ENCODE measurements around the gene DDO.
A peak's percentile ranks its signal among the peaks of the same experiment; 100 is the strongest.
"Not testable (repeated sequence)": the region's sequence is repeated elsewhere in the genome, so short reads cannot be mapped to it uniquely, and the experiment has no call there.

Gene DDO, protein sequence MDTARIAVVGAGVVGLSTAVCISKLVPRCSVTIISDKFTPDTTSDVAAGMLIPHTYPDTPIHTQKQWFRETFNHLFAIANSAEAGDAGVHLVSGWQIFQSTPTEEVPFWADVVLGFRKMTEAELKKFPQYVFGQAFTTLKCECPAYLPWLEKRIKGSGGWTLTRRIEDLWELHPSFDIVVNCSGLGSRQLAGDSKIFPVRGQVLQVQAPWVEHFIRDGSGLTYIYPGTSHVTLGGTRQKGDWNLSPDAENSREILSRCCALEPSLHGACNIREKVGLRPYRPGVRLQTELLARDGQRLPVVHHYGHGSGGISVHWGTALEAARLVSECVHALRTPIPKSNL

DNA sequence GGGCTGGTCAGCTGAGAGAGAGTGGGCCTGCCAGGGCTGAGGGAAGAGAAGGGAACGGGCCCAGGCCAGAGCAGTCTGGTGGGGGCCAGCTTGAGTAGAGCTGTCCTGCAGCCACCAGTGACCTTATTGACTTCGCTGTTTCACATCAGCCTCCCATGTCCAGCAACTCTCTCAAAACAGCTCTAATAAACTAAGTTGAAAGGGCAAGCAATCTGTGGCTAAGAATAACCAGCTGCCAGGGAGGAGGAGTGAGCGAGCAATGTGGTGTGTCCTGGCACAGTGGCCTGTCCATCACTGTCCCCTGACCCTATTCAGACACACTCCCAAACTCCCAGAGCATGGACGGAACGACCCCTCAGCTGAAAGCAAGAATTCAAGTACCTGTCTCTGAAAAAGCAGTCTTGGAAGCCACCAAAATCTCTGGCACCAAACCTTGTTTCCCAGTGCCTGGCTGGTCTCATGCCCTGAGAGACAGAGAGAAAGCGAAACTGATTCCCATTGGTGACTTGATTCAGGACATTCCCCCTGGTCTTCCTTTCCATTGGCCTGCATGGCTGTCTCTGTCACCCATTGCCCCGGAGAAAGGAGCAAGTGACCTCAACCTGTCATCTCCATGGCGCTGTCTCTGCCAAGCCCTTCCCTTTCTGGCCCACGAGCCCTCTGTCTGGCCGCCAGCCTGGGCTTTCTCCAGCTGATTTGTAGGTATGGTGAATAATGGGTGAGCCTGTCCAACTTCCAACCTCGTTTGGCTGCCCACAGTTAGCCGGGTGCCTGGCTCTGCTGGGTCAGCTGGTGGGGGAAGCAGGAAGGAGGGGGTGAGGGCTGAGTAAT is at the start of gene DDO:
Gene DDO (minus strand): TSS at position 490 of the 831 bp plus-strand sequence. CDS start 2,113 bp downstream, outside the sequence.
- TF ChIP-seq, protein P1, sequence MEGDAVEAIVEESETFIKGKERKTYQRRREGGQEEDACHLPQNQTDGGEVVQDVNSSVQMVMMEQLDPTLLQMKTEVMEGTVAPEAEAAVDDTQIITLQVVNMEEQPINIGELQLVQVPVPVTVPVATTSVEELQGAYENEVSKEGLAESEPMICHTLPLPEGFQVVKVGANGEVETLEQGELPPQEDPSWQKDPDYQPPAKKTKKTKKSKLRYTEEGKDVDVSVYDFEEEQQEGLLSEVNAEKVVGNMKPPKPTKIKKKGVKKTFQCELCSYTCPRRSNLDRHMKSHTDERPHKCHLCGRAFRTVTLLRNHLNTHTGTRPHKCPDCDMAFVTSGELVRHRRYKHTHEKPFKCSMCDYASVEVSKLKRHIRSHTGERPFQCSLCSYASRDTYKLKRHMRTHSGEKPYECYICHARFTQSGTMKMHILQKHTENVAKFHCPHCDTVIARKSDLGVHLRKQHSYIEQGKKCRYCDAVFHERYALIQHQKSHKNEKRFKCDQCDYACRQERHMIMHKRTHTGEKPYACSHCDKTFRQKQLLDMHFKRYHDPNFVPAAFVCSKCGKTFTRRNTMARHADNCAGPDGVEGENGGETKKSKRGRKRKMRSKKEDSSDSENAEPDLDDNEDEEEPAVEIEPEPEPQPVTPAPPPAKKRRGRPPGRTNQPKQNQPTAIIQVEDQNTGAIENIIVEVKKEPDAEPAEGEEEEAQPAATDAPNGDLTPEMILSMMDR (IDR thresholded peaks at IDR 0.05), result no peak
- Mint-ChIP-seq H3K27me3 (ENCODE audit: low read depth, poor library complexity) (peaks cover 6% of the 10 kb centered on the region), H3K36me3 (ENCODE audit: low read depth) (no peaks in the 10 kb centered on the region), H3K4me3 (no peak within 1 kb of the TSS), H3K9me3 (peaks cover 3% of the 10 kb centered on the region), H3K27ac (peak within 1 kb of the TSS; percentile 39), H3K4me1 (no peaks in the 10 kb centered on the region)
- DNase-seq, result no peak

DNA sequence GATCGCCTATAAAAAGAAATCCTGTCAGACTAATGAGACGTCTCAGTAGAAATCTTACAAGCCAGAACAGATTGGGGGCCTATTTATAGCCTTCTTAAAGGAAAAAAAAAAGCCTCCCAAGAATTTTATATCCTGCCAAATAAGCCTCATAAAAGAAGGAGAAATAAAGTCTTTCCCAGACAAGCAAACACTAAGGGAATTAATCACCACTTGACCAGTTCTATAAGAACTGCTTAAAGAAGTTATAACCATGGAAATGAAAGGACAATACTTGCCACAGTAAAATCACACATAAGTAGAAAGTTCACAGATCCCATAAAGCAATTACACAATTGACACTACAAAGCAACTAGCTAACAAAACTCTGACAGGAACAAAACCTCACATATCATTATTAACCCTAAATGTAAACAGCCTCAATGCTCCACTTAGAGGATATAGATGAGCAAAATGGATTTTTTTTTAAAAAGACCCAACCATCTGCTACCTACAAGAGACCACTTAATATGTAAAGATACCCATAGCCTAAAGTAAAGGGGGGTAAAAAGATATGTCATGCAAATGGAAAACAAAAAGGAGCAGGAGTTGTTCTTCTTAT is 47.6 kb upstream of the DDO start:
- no peak for DNase-seq
- Mint-ChIP-seq H3K4me1 (no peaks in the 10 kb centered on the region), H3K27ac (no peak overlapping the region), H3K36me3 (ENCODE audit: low read depth) (peaks cover 3% of the 10 kb centered on the region), H3K4me3 (no peak overlapping the region), H3K9me3 (peaks cover 65% of the 10 kb centered on the region), H3K27me3 (ENCODE audit: low read depth, poor library complexity) (peaks cover 19% of the 10 kb centered on the region)
- TF ChIP-seq, protein P1 (IDR thresholded peaks at IDR 0.05), result no peak

DNA sequence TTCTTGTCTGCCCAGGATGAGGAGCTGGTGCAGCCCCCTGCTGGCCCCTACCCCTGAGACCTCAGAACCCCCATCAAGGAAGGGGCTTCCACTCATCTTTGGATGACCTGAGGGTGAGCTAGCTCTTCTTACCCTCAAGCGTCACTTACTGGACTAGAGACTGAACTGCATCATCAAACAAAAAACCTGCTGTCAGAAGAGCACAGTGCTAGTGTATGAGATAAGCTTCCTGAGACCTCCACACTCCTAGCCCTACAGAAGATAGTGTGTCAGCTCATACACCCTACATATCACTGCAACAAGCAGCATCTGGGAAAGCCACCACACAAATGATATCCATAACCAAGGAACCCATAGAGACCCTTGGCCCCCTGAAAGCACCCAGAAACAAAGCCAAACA is 46.0 kb upstream of the DDO start:
- Mint-ChIP-seq H3K27me3 (ENCODE audit: low read depth, poor library complexity) (peaks cover 19% of the 10 kb centered on the region), H3K4me3 (no peak overlapping the region), H3K9me3 (peaks cover 69% of the 10 kb centered on the region), H3K4me1 (no peaks in the 10 kb centered on the region), H3K36me3 (ENCODE audit: low read depth) (peaks cover 3% of the 10 kb centered on the region), H3K27ac (no peak overlapping the region)
- TF ChIP-seq, protein P1 (IDR thresholded peaks at IDR 0.05), result no peak
- no peak for DNase-seq

DNA sequence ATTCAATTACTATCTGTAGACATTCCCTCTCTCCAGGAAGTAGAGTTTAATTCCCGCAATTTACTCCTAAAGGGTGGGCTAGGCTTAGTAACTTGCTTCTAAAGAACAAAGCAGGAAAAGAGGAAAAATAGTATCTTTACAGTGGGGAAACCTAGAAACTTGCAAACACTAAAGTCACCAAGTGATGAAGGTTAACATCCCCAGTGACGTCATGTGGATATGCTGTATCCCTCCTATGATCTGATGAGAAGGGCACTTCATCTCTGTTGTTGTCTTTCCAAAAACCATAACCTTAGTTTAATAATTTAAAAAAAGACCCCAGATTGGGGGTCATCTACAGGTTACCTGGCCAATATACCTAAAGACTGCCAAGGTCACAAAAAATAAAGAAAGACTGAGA is 43.8 kb upstream of the DDO start:
- Mint-ChIP-seq H3K36me3 (ENCODE audit: low read depth) (peaks cover 3% of the 10 kb centered on the region), H3K4me1 (peaks cover under 1% of the 10 kb centered on the region), H3K4me3 (no peak overlapping the region), H3K27ac (no peak overlapping the region), H3K9me3 (peaks cover 49% of the 10 kb centered on the region), H3K27me3 (ENCODE audit: low read depth, poor library complexity) (peaks cover 6% of the 10 kb centered on the region)
- TF ChIP-seq, protein P1 (IDR thresholded peaks at IDR 0.05), result no peak
- DNase-seq, result no peak

DNA sequence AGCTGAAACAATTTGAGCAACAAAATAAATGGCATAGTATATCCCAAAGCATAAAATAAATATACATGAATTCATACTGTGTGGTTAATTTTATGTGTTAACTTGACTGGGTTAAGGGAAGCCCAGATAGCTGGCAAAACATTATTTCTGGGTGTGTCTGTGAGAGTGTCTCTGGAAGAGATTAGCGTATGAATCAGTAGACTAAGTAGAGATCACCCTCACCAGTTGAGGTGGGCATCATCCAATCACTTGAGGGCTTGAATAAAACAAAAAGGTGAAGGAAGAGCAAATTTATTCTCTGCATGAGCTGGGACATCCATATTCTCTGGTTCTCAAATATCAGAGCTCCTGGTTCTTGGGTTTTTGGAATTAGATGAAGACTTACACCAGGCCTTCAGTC is 43.1 kb upstream of the DDO start:
- Mint-ChIP-seq H3K4me1 (peaks cover 4% of the 10 kb centered on the region), H3K9me3 (peaks cover 42% of the 10 kb centered on the region), H3K27me3 (ENCODE audit: low read depth, poor library complexity) (peaks cover 6% of the 10 kb centered on the region), H3K4me3 (no peak overlapping the region), H3K36me3 (ENCODE audit: low read depth) (no peaks in the 10 kb centered on the region), H3K27ac (no peak overlapping the region)
- no peak for DNase-seq
- TF ChIP-seq, protein P1 (IDR thresholded peaks at IDR 0.05), result no peak

DNA sequence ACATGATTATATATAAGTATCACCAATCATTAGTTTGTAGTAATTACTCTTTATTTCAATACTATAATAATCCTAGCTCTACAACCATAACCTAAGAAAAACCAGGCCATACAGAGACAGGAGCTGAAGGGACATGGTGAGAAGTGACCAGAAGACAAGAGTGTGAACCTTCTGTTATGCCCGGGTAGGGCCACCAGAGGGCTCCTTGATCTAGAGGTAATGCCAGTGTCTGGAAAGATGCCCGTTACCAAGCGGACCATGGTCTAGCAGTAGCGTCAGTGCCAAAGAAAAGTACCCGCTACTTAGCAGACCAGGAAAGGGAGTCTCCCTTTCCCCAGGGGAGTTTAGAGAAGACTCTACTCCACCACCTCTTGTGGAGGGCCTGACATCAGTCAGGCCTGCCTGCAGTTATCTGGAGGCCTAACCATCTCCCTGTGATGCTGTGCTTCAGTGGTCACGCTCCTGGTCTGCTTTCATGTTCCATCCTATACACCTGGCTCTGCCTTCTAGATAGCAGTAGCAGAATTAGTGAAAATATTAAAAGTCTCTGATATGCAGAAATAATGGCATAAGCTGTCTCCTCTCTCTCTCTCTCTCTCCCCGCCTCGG is 42.3 kb upstream of the DDO start:
- peak; percentile 11 for DNase-seq
- H3K9me3 Mint-ChIP-seq, result peaks cover 34% of the 10 kb centered on the region
- H3K27ac Mint-ChIP-seq; H3K4me1 Mint-ChIP-seq; H3K4me3 Mint-ChIP-seq; H3K27me3 Mint-ChIP-seq (ENCODE audit: low read depth, poor library complexity); H3K36me3 Mint-ChIP-seq (ENCODE audit: low read depth): not testable (repeated sequence)

Measured in nephron progenitor cell (in vitro differentiated cells).